WTC11 (cell line): ENCODE results near the gene HYAL1. TPM values are rescaled to one million over a fixed set of nuclear protein-coding genes. Genes with fewer than 3 reads are reported as not detected.

ENCODE experiments used
- ATAC-seq: fragments of 200-7000 bp; cut with Tn5 transposase; 2 replicates; pipeline ENCODE4 v1.10.0; 2021; ENCODE audit warnings: mild to moderate bottlenecking, moderate library complexity
- CTCF ChIA-PET: fragments of 300-600 bp; sonication (Branson Sonifier 250); formaldehyde crosslinking; loops from one replicate; lab custom pipeline; 2021; ENCODE audit warnings: antibody characterized with exemption; lab: Charles Lee
- POLR2A ChIA-PET: fragments of 350-600 bp; sonication (Branson Sonifier 250); formaldehyde crosslinking; loops from one replicate; lab custom pipeline; 2021; ENCODE audit warnings: antibody characterized with exemption; lab: Charles Lee
- DNase-seq: peaks from one replicate; pipeline ENCODE4 v3.0.0; 2021; ENCODE audit warnings: low spot score
- H3K27ac Mint-ChIP-seq: 2 replicates; pipeline ENCODE4 v1.8.0; 2021; ENCODE audit warnings: mixed read lengths
- H3K27me3 Mint-ChIP-seq: 2 replicates; pipeline ENCODE4 v1.8.0; 2021; ENCODE audit warnings: low read depth, mild to moderate bottlenecking, moderate library complexity, mixed read lengths
- H3K36me3 Mint-ChIP-seq: 2 replicates; pipeline ENCODE4 v1.8.0; 2021; ENCODE audit warnings: mixed read lengths
- H3K4me1 Mint-ChIP-seq: 2 replicates; pipeline ENCODE4 v1.8.0; 2022; ENCODE audit warnings: mixed read lengths
- H3K4me3 Mint-ChIP-seq: 2 replicates; pipeline ENCODE4 v1.8.0; 2021; ENCODE audit warnings: mild to moderate bottlenecking, moderate library complexity, mixed read lengths
- H3K9me3 Mint-ChIP-seq: 2 replicates; pipeline ENCODE4 v1.8.0; 2021; ENCODE audit warnings: mixed read lengths
- ELF4 ChIP-seq: sonication (generic); formaldehyde crosslinking; IDR thresholded peaks from 2 replicates; pipeline ENCODE4 v1.8.1; 2022; ENCODE audit warnings: low read depth, mild to moderate bottlenecking, moderate library complexity, missing genetic modification reagents
- FOXK1 ChIP-seq: sonication (generic); formaldehyde crosslinking; IDR thresholded peaks from 2 replicates; pipeline ENCODE4 v1.8.0; 2022; ENCODE audit warnings: mild to moderate bottlenecking, moderate library complexity, missing genetic modification reagents
- FOXP4 ChIP-seq: sonication (generic); formaldehyde crosslinking; IDR thresholded peaks from 2 replicates; pipeline ENCODE4 v1.8.0; 2022; ENCODE audit warnings: mild to moderate bottlenecking, missing genetic modification reagents
- GABPB1 ChIP-seq: sonication (generic); formaldehyde crosslinking; IDR thresholded peaks from 2 replicates; pipeline ENCODE4 v1.8.1; 2023; ENCODE audit warnings: mild to moderate bottlenecking, missing genetic modification reagents
- GTF2I ChIP-seq: fragments of 250-450 bp; sonication (Bioruptor Pico); conservative IDR thresholded peaks from 2 replicates; pipeline ENCODE4 v1.4.0; 2021; ENCODE audit warnings: mild to moderate bottlenecking
- HMGXB4 ChIP-seq: sonication (generic); formaldehyde crosslinking; IDR thresholded peaks from 2 replicates; pipeline ENCODE4 v1.8.1; 2023; ENCODE audit warnings: mild to moderate bottlenecking, moderate library complexity, missing genetic modification reagents
- KAT7 ChIP-seq: sonication (generic); formaldehyde crosslinking; IDR thresholded peaks from 2 replicates; pipeline ENCODE4 v1.8.1; 2023; ENCODE audit warnings: missing genetic modification reagents, mild to moderate bottlenecking, borderline replicate concordance
- MYBL2 ChIP-seq: sonication (generic); formaldehyde crosslinking; IDR thresholded peaks from 2 replicates; pipeline ENCODE4 v1.8.1; 2023; ENCODE audit warnings: mild to moderate bottlenecking, moderate library complexity, missing genetic modification reagents
- NFYB ChIP-seq: sonication (generic); formaldehyde crosslinking; conservative IDR thresholded peaks from 2 replicates; pipeline ENCODE4 v1.8.0; 2022; ENCODE audit warnings: low read depth, missing genetic modification reagents
- PREB ChIP-seq: sonication (generic); formaldehyde crosslinking; IDR thresholded peaks from 2 replicates; pipeline ENCODE4 v1.8.1; 2022; ENCODE audit warnings: mild to moderate bottlenecking, missing genetic modification reagents, moderate library complexity, borderline replicate concordance
- SOX15 ChIP-seq: fragments of 250-450 bp; sonication (Bioruptor Pico); IDR thresholded peaks from 2 replicates; pipeline ENCODE4 v1.9.0; 2021; ENCODE audit warnings: mild to moderate bottlenecking
- TCF7 ChIP-seq: sonication (generic); formaldehyde crosslinking; IDR thresholded peaks from 2 replicates; pipeline ENCODE4 v1.8.0; 2022; ENCODE audit warnings: mild to moderate bottlenecking, low read depth, missing genetic modification reagents, moderate library complexity
- USF2 ChIP-seq: sonication (generic); formaldehyde crosslinking; IDR thresholded peaks from 2 replicates; pipeline ENCODE4 v1.8.1; 2023; ENCODE audit warnings: mild to moderate bottlenecking, missing genetic modification reagents, moderate library complexity
- ZNF121 ChIP-seq: sonication (generic); formaldehyde crosslinking; IDR thresholded peaks from 2 replicates; pipeline ENCODE4 v1.8.0; 2023; ENCODE audit warnings: missing genetic modification reagents
- ZNF232 ChIP-seq: sonication (generic); formaldehyde crosslinking; IDR thresholded peaks from 2 replicates; pipeline ENCODE4 v1.8.0; 2022; ENCODE audit warnings: mild to moderate bottlenecking, missing genetic modification reagents
- ZNF263 ChIP-seq: sonication (generic); formaldehyde crosslinking; IDR thresholded peaks from 2 replicates; pipeline ENCODE4 v1.8.1; 2022; ENCODE audit warnings: low read depth, mild to moderate bottlenecking, moderate library complexity, missing genetic modification reagents
- ZNF317 ChIP-seq: sonication (generic); formaldehyde crosslinking; IDR thresholded peaks from 2 replicates; pipeline ENCODE4 v1.8.1; 2023; ENCODE audit warnings: low read depth, mild to moderate bottlenecking, moderate library complexity, missing genetic modification reagents, borderline replicate concordance
- ZNF396 ChIP-seq: fragments of 250-450 bp; sonication (Bioruptor Pico); IDR thresholded peaks from 2 replicates; pipeline ENCODE4 v1.8.0; 2021; ENCODE audit warnings: mild to moderate bottlenecking, moderate library complexity, borderline replicate concordance
- ZNF416 ChIP-seq: fragments of 250-450 bp; sonication (Bioruptor Pico); IDR thresholded peaks from 2 replicates; pipeline ENCODE4 v1.9.0; 2021; ENCODE audit warnings: mild to moderate bottlenecking, inconsistent platforms
- ZNF671 ChIP-seq: fragments of 250-450 bp; sonication (Bioruptor Pico); IDR thresholded peaks from 2 replicates; pipeline ENCODE4 v1.8.0; 2021; ENCODE audit warnings: mild to moderate bottlenecking
- total RNA-seq: library from RNA; stranded (reverse); gene quantifications from 3 replicates; pipeline ENCODE4 v1.2.3, GENCODE V29; 2021

HYAL1 gene
- total RNA-seq, 1 experiment from 2014 or later, result 3.4 TPM

GRCh38 chr3:50320853-50321335 is 17.5 kb upstream of the HYAL1 start (continued):
- TF ChIP-seq USF2 (CRISPR knock-in tag) (peak; percentile 81), GABPB1 (no peak), SOX15 (no peak), MYBL2 (CRISPR knock-in tag) (0 out of 2 replicates have a peak, but pooled peaks have one; percentile 36), KAT7 (CRISPR knock-in tag) (peak; percentile 99), FOXK1 (CRISPR knock-in tag) (no peak; the same call in 1 of the 2 replicates), NFYB (CRISPR knock-in tag) (no peak), ZNF416 (no peak), ZNF317 (0 out of 2 replicates have a peak, but pooled peaks have one; percentile 26), ZNF396 (no peak)
- TF ChIP-seq, all 79 proteins: peak for 11

- DNase-seq (no peak), ATAC-seq (no peak)
- CTCF ChIA-PET, result interaction anchor here (0.7 to 5.5 kb wide), 10 partner anchors 8 to 292 kb away, joined by 3 to 95 read pairs (median 4); partner anchors contain the start of genes CISH, HYAL1, HYAL3 and IFRD2
- H3K4me1 Mint-ChIP-seq, result peaks cover 40% of the 10 kb centered on the region
- no peaks in the 10 kb centered on the region for H3K27me3 Mint-ChIP-seq
- H3K36me3 Mint-ChIP-seq, result peaks cover 36% of the 10 kb centered on the region
- H3K9me3 Mint-ChIP-seq, result no peaks in the 10 kb centered on the region
- TF ChIP-seq GTF2I (CRISPR knock-in tag) (no peak), ZNF121 (0 out of 2 replicates have a peak, but pooled peaks have one; percentile 4), ZNF416 (no peak), ELF4 (no peak), ZNF263 (CRISPR knock-in tag) (no peak), FOXP4 (CRISPR knock-in tag) (no peak), FOXK1 (CRISPR knock-in tag) (no peak), HMGXB4 (no peak)
- TF ChIP-seq, all 79 proteins: peak for 1
- Mint-ChIP-seq H3K27ac (peak overlapping the region; percentile 44; the same call in 1 of the 2 replicates), H3K4me3 (peak overlapping the region; percentile 93)
- POLR2A ChIA-PET, result no interaction called here
These were observed 16.7 kb upstream of the HYAL1 start for GRCh38 chr3:50319894-50320625.

GRCh38 chr3:50319181-50319893 is 16.0 kb upstream of the HYAL1 start:
- DNase-seq (no peak), ATAC-seq (no peak)
- Mint-ChIP-seq H3K9me3 (no peaks in the 10 kb centered on the region), H3K4me3 (peak overlapping the region; percentile 93), H3K27ac (no peak overlapping the region), H3K27me3 (no peaks in the 10 kb centered on the region), H3K36me3 (peaks cover 38% of the 10 kb centered on the region), H3K4me1 (peaks cover 34% of the 10 kb centered on the region)
- POLR2A ChIA-PET, result no interaction called here
- CTCF ChIA-PET, result interaction anchor here (0.6 to 2.1 kb wide), 7 partner anchors 9 to 409 kb away, joined by 3 to 6 read pairs (median 3); partner anchors contain the start of genes HYAL1 and IFRD2
- TF ChIP-seq ZNF232 (no peak), PREB (CRISPR knock-in tag) (no peak), TCF7 (no peak), ZNF671 (CRISPR knock-in tag) (no peak), FOXP4 (CRISPR knock-in tag) (no peak), NFYB (CRISPR knock-in tag) (no peak)
